ENCODE results near the gene PCA3. TPM values are rescaled to one million over a fixed set of nuclear protein-coding genes. Genes with fewer than 3 reads are reported as not detected.

The PCA3 gene
- total RNA-seq (2021) (not detected in 3 replicates), Bru-seq, nascent RNA (not detected)
- long read RNA-seq, experiment 1 = 0 reads
- long read RNA-seq, experiment 2 = 0 reads
- long read RNA-seq, experiment 3 = 0 reads

DNA sequence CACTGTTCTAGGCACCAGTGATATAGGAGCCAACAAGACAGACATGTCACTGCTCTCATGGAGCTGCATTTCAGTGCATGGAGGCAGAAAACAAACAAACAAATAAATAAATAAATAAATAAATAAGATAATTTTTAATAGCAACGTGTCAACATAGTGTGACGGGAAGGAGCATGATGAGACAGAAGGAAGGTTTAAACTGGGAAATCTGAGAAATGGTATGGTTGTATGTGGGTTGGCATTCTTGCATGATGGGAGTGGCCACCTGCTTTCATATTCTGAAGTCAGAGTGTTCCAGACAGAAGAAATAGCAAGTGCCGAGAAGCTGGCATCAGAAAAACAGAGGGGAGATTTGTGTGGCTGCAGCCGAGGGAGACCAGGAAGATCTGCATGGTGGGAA is at the start of gene PCA3:
TSS of gene PCA3 (plus strand) at position 301 of the 400 bp plus-strand sequence.
- TF ChIP-seq JAZF1 (CRISPR knock-in tag; IDR thresholded peaks at IDR 0.05) (no peak), ZNF317 (CRISPR knock-in tag; IDR thresholded peaks at IDR 0.05; ENCODE audit: borderline replicate concordance, low read depth) (no peak), EMX1 (CRISPR knock-in tag; IDR thresholded peaks at IDR 0.05) (no peak), NR1H2 (CRISPR knock-in tag; IDR thresholded peaks at IDR 0.05) (no peak), ZNF671 (CRISPR knock-in tag; IDR thresholded peaks at IDR 0.05) (no peak), MXD4 (CRISPR knock-in tag; IDR thresholded peaks at IDR 0.05; ENCODE audit: borderline replicate concordance) (no peak), ZNF416 (CRISPR knock-in tag; IDR thresholded peaks at IDR 0.05) (no peak)
- TF ChIP-seq, protein P1, sequence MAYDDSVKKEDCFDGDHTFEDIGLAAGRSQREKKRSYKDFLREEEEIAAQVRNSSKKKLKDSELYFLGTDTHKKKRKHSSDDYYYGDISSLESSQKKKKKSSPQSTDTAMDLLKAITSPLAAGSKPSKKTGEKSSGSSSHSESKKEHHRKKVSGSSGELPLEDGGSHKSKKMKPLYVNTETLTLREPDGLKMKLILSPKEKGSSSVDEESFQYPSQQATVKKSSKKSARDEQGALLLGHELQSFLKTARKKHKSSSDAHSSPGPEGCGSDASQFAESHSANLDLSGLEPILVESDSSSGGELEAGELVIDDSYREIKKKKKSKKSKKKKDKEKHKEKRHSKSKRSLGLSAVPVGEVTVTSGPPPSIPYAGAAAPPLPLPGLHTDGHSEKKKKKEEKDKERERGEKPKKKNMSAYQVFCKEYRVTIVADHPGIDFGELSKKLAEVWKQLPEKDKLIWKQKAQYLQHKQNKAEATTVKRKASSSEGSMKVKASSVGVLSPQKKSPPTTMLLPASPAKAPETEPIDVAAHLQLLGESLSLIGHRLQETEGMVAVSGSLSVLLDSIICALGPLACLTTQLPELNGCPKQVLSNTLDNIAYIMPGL (CRISPR knock-in tag; IDR thresholded peaks at IDR 0.05) = no peak
- TF ChIP-seq, protein P2, sequence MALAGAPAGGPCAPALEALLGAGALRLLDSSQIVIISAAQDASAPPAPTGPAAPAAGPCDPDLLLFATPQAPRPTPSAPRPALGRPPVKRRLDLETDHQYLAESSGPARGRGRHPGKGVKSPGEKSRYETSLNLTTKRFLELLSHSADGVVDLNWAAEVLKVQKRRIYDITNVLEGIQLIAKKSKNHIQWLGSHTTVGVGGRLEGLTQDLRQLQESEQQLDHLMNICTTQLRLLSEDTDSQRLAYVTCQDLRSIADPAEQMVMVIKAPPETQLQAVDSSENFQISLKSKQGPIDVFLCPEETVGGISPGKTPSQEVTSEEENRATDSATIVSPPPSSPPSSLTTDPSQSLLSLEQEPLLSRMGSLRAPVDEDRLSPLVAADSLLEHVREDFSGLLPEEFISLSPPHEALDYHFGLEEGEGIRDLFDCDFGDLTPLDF (CRISPR knock-in tag; IDR thresholded peaks at IDR 0.05) = no peak
- TF ChIP-seq, protein P3, sequence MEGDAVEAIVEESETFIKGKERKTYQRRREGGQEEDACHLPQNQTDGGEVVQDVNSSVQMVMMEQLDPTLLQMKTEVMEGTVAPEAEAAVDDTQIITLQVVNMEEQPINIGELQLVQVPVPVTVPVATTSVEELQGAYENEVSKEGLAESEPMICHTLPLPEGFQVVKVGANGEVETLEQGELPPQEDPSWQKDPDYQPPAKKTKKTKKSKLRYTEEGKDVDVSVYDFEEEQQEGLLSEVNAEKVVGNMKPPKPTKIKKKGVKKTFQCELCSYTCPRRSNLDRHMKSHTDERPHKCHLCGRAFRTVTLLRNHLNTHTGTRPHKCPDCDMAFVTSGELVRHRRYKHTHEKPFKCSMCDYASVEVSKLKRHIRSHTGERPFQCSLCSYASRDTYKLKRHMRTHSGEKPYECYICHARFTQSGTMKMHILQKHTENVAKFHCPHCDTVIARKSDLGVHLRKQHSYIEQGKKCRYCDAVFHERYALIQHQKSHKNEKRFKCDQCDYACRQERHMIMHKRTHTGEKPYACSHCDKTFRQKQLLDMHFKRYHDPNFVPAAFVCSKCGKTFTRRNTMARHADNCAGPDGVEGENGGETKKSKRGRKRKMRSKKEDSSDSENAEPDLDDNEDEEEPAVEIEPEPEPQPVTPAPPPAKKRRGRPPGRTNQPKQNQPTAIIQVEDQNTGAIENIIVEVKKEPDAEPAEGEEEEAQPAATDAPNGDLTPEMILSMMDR (IDR thresholded peaks at IDR 0.05) = no peak
- TF ChIP-seq, protein P4, sequence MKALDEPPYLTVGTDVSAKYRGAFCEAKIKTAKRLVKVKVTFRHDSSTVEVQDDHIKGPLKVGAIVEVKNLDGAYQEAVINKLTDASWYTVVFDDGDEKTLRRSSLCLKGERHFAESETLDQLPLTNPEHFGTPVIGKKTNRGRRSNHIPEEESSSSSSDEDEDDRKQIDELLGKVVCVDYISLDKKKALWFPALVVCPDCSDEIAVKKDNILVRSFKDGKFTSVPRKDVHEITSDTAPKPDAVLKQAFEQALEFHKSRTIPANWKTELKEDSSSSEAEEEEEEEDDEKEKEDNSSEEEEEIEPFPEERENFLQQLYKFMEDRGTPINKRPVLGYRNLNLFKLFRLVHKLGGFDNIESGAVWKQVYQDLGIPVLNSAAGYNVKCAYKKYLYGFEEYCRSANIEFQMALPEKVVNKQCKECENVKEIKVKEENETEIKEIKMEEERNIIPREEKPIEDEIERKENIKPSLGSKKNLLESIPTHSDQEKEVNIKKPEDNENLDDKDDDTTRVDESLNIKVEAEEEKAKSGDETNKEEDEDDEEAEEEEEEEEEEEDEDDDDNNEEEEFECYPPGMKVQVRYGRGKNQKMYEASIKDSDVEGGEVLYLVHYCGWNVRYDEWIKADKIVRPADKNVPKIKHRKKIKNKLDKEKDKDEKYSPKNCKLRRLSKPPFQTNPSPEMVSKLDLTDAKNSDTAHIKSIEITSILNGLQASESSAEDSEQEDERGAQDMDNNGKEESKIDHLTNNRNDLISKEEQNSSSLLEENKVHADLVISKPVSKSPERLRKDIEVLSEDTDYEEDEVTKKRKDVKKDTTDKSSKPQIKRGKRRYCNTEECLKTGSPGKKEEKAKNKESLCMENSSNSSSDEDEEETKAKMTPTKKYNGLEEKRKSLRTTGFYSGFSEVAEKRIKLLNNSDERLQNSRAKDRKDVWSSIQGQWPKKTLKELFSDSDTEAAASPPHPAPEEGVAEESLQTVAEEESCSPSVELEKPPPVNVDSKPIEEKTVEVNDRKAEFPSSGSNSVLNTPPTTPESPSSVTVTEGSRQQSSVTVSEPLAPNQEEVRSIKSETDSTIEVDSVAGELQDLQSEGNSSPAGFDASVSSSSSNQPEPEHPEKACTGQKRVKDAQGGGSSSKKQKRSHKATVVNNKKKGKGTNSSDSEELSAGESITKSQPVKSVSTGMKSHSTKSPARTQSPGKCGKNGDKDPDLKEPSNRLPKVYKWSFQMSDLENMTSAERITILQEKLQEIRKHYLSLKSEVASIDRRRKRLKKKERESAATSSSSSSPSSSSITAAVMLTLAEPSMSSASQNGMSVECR (CRISPR knock-in tag; IDR thresholded peaks at IDR 0.05; ENCODE audit: borderline replicate concordance) = no peak
- Mint-ChIP-seq H3K36me3 (no peaks in the 10 kb centered on the region), H3K4me1 (no peaks in the 10 kb centered on the region), H3K9me3 (no peaks in the 10 kb centered on the region), H3K4me3 (no peak within 1 kb of the TSS), H3K27me3 (ENCODE audit: low read depth) (no peaks in the 10 kb centered on the region; the same call in 1 of the 2 replicates), H3K27ac (no peak within 1 kb of the TSS)
- ATAC-seq = no peak
- ChIA-PET CTCF (interaction anchor here (1.1 kb wide), 1 partner anchor 233 kb away, joined by 3 read pairs; no protein-coding TSS in a partner anchor), POLR2A (no interaction called here)
- DNase-seq (ENCODE audit: low spot score) = no peak

DNA sequence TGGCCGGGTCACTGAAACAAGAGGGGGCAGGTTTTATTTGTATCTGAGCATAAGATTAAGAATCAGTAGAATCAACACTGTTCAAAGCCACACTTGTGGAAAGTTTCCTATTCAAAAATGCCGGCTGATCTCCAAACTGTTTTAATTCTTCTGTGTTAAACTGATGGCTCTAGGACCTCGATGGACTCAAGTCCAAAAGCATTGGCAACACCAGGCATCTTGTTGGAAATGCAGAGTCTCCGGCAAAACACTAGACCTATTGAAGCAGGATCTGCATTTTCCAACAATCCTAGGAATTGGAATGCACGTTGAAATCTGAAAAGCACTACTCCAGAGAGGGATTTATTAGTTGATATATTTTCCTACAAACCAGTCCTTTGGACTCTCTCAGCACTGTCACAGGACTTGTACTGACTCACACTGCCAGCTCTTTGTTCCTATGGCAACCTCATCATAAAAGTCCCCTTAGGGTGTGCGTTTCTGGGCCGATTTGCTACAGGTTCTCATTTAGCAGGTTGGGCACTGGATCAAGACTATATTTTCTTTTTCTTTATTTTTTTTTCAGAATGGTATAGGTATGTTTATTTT is 48.1 kb upstream of the PCA3 start:
- Mint-ChIP-seq H3K4me3 (no peak overlapping the region), H3K27me3 (ENCODE audit: low read depth) (no peaks in the 10 kb centered on the region), H3K36me3 (no peaks in the 10 kb centered on the region), H3K9me3 (no peaks in the 10 kb centered on the region), H3K27ac (no peak overlapping the region), H3K4me1 (peaks cover 9% of the 10 kb centered on the region)
- CTCF ChIA-PET = no interaction called here
- POLR2A ChIA-PET = no interaction called here
- DNase-seq (ENCODE audit: low spot score) = no peak
- no peak for ATAC-seq
- TF ChIP-seq NFYB (CRISPR knock-in tag; conservative IDR thresholded peaks at IDR 0.05; ENCODE audit: low read depth) (no peak), TP53 (CRISPR knock-in tag; IDR thresholded peaks at IDR 0.05) (no peak), NR2C2 (CRISPR knock-in tag; IDR thresholded peaks at IDR 0.05) (no peak), RELA (CRISPR knock-in tag; IDR thresholded peaks at IDR 0.05; ENCODE audit: borderline replicate concordance) (no peak), ZNF416 (CRISPR knock-in tag; IDR thresholded peaks at IDR 0.05) (no peak)
- TF ChIP-seq, protein P5, sequence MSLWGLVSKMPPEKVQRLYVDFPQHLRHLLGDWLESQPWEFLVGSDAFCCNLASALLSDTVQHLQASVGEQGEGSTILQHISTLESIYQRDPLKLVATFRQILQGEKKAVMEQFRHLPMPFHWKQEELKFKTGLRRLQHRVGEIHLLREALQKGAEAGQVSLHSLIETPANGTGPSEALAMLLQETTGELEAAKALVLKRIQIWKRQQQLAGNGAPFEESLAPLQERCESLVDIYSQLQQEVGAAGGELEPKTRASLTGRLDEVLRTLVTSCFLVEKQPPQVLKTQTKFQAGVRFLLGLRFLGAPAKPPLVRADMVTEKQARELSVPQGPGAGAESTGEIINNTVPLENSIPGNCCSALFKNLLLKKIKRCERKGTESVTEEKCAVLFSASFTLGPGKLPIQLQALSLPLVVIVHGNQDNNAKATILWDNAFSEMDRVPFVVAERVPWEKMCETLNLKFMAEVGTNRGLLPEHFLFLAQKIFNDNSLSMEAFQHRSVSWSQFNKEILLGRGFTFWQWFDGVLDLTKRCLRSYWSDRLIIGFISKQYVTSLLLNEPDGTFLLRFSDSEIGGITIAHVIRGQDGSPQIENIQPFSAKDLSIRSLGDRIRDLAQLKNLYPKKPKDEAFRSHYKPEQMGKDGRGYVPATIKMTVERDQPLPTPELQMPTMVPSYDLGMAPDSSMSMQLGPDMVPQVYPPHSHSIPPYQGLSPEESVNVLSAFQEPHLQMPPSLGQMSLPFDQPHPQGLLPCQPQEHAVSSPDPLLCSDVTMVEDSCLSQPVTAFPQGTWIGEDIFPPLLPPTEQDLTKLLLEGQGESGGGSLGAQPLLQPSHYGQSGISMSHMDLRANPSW (CRISPR knock-in tag; conservative IDR thresholded peaks at IDR 0.05; ENCODE audit: low read depth) = no peak
- TF ChIP-seq, protein P6, sequence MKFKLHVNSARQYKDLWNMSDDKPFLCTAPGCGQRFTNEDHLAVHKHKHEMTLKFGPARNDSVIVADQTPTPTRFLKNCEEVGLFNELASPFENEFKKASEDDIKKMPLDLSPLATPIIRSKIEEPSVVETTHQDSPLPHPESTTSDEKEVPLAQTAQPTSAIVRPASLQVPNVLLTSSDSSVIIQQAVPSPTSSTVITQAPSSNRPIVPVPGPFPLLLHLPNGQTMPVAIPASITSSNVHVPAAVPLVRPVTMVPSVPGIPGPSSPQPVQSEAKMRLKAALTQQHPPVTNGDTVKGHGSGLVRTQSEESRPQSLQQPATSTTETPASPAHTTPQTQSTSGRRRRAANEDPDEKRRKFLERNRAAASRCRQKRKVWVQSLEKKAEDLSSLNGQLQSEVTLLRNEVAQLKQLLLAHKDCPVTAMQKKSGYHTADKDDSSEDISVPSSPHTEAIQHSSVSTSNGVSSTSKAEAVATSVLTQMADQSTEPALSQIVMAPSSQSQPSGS (CRISPR knock-in tag; IDR thresholded peaks at IDR 0.05; ENCODE audit: borderline replicate concordance, low read depth) = no peak
- TF ChIP-seq, protein P7, sequence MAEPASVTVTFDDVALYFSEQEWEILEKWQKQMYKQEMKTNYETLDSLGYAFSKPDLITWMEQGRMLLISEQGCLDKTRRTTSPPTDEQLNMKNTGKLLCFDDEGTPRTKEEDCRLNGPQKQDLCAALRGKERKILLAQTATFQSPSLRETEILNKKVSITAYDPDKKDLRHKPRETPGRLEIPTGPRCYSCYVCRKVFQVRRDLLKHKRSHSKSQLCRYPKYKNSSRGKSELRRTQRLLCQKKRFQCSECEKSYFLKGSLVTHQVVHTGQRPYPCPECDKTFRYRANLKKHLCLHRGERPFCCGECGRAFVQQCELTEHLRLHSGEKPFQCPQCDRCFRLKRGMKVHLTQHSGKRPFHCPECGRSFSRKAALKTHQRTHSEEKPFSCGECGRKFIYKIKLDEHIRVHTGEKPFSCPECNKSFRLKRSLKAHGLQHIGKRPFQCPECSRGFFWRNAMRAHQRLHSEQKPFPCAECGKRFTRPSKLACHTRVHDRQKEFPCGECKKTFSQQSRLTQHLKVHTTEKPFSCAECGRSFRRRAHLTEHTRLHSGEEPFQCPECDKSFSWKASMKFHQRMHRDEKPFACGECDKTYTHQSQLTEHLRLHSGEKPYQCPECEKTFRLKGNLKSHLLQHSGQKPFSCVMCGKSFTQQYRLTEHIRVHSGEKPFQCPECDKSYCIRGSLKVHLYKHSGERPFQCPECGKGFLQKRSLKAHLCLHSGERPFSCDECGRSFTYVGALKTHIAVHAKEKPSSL (CRISPR knock-in tag; conservative IDR thresholded peaks at IDR 0.05) = no peak

Measured in WTC11 (cell line).